Activated naive CD8-positive, alpha-beta T cell treated with anti-CD3 and anti-CD28 coated beads for 36 hours (primary cell): ENCODE results near the gene PAQR8. TPM values are rescaled to one million over a fixed set of nuclear protein-coding genes. Genes with fewer than 3 reads are reported as not detected.

Experiments used
- DNase-seq: peaks from one replicate; pipeline ENCODE4 v3.0.0; 2021
- H3K27ac Mint-ChIP-seq: one replicate; pipeline ENCODE4 v1.8.0; 2022; ENCODE audit warnings: mild to moderate bottlenecking, moderate library complexity, mixed read lengths
- H3K27me3 Mint-ChIP-seq: one replicate; pipeline ENCODE4 v1.8.0; 2022; ENCODE audit warnings: mild to moderate bottlenecking, mixed read lengths
- H3K36me3 Mint-ChIP-seq: one replicate; pipeline ENCODE4 v1.8.0; 2021; ENCODE audit warnings: mild to moderate bottlenecking, mixed read lengths
- H3K4me1 Mint-ChIP-seq: one replicate; pipeline ENCODE4 v1.8.0; 2021; ENCODE audit warnings: mixed read lengths
- H3K4me3 Mint-ChIP-seq: one replicate; pipeline ENCODE4 v1.8.0; 2022; ENCODE audit warnings: mild to moderate bottlenecking, moderate library complexity, mixed read lengths
- H3K9me3 Mint-ChIP-seq: one replicate; pipeline ENCODE4 v1.8.0; 2022; ENCODE audit warnings: mixed read lengths
- total RNA-seq, 2 experiments: library from RNA; stranded (reverse); gene quantifications; one replicate each; pipeline ENCODE4 v1.2.3, GENCODE V29; 2021

PAQR8 gene
- total RNA-seq, 2 experiments from 2014 or later: 11.0 to 11.4 TPM

GRCh38 chr6:52400313-52401041 is 38.5 kb downstream of the PAQR8 start:
- peak overlapping the region; percentile 72 for H3K27ac Mint-ChIP-seq
- no peak overlapping the region for H3K4me3 Mint-ChIP-seq
- H3K27me3 Mint-ChIP-seq: no peaks in the 10 kb centered on the region
- H3K9me3 Mint-ChIP-seq: peaks cover 4% of the 10 kb centered on the region
- H3K36me3 Mint-ChIP-seq: peaks cover 25% of the 10 kb centered on the region
- H3K4me1 Mint-ChIP-seq: peaks cover 55% of the 10 kb centered on the region
- no peak for DNase-seq

GRCh38 chr6:52403086-52403485 is 41.1 kb downstream of the PAQR8 start:
- DNase-seq: no peak
- Mint-ChIP-seq H3K27ac (no peak overlapping the region), H3K9me3 (no peaks in the 10 kb centered on the region), H3K36me3 (peaks cover 16% of the 10 kb centered on the region), H3K4me3 (no peak overlapping the region), H3K27me3 (no peaks in the 10 kb centered on the region), H3K4me1 (peaks cover 32% of the 10 kb centered on the region)

- Mint-ChIP-seq H3K36me3 (peaks cover 16% of the 10 kb centered on the region), H3K4me1 (peaks cover 32% of the 10 kb centered on the region), H3K27me3 (no peaks in the 10 kb centered on the region), H3K4me3 (no peak overlapping the region), H3K9me3 (no peaks in the 10 kb centered on the region), H3K27ac (no peak overlapping the region)
- DNase-seq: no peak
Measured at GRCh38 chr6:52403627-52404026, 41.7 kb downstream of the PAQR8 start.

- peaks cover 16% of the 10 kb centered on the region for H3K36me3 Mint-ChIP-seq
- no peak for DNase-seq
- no peak overlapping the region for H3K27ac Mint-ChIP-seq
- no peaks in the 10 kb centered on the region for H3K9me3 Mint-ChIP-seq
- H3K4me1 Mint-ChIP-seq: peaks cover 29% of the 10 kb centered on the region
- no peaks in the 10 kb centered on the region for H3K27me3 Mint-ChIP-seq
- no peak overlapping the region for H3K4me3 Mint-ChIP-seq
Measured at GRCh38 chr6:52405243-52405642, 43.3 kb downstream of the PAQR8 start.

- Mint-ChIP-seq H3K27me3 (no peaks in the 10 kb centered on the region), H3K4me3 (no peak overlapping the region), H3K27ac (no peak overlapping the region), H3K36me3 (peaks cover 16% of the 10 kb centered on the region), H3K9me3 (no peaks in the 10 kb centered on the region), H3K4me1 (peaks cover 21% of the 10 kb centered on the region)
- no peak for DNase-seq
Measured at GRCh38 chr6:52407467-52407866, 45.5 kb downstream of the PAQR8 start.

- H3K27me3 Mint-ChIP-seq: no peaks in the 10 kb centered on the region
- peak overlapping the region; percentile 51 for H3K27ac Mint-ChIP-seq
- peaks cover 3% of the 10 kb centered on the region for H3K36me3 Mint-ChIP-seq
- no peak overlapping the region for H3K4me3 Mint-ChIP-seq
- no peak for DNase-seq
- no peaks in the 10 kb centered on the region for H3K9me3 Mint-ChIP-seq
- peaks cover 23% of the 10 kb centered on the region for H3K4me1 Mint-ChIP-seq
Measured at GRCh38 chr6:52409499-52409898, 47.5 kb downstream of the PAQR8 start.

- no peak overlapping the region for H3K27ac Mint-ChIP-seq
Measured at GRCh38 chr6:52410979-52411378, 49.0 kb downstream of the PAQR8 start.

GRCh38 chr6:52411911-52412310 is 50.0 kb downstream of the PAQR8 start:
- Mint-ChIP-seq H3K27ac (no peak overlapping the region), H3K27me3 (no peaks in the 10 kb centered on the region), H3K4me1 (peaks cover 45% of the 10 kb centered on the region), H3K36me3 (no peaks in the 10 kb centered on the region), H3K4me3 (no peak overlapping the region), H3K9me3 (no peaks in the 10 kb centered on the region)
- no peak for DNase-seq

More at GRCh38 chr6:52410979-52411378, 49.0 kb downstream of the PAQR8 start:
- H3K4me1 Mint-ChIP-seq: peaks cover 35% of the 10 kb centered on the region
- H3K36me3 Mint-ChIP-seq: no peaks in the 10 kb centered on the region
- H3K27me3 Mint-ChIP-seq: no peaks in the 10 kb centered on the region
- H3K4me3 Mint-ChIP-seq: no peak overlapping the region
- H3K9me3 Mint-ChIP-seq: no peaks in the 10 kb centered on the region
- no peak for DNase-seq

- H3K9me3 Mint-ChIP-seq: no peaks in the 10 kb centered on the region
- H3K27ac Mint-ChIP-seq: peak overlapping the region; percentile 57
- DNase-seq: no peak
- H3K4me3 Mint-ChIP-seq: peak overlapping the region; percentile 42
- no peaks in the 10 kb centered on the region for H3K27me3 Mint-ChIP-seq
- H3K4me1 Mint-ChIP-seq: peaks cover 37% of the 10 kb centered on the region
- no peaks in the 10 kb centered on the region for H3K36me3 Mint-ChIP-seq
Measured at GRCh38 chr6:52415333-52415732, 53.4 kb downstream of the PAQR8 start.

- H3K27ac Mint-ChIP-seq: peak overlapping the region; percentile 3
- peaks cover 37% of the 10 kb centered on the region for H3K4me1 Mint-ChIP-seq
- DNase-seq: no peak
- H3K9me3 Mint-ChIP-seq: no peaks in the 10 kb centered on the region
- no peaks in the 10 kb centered on the region for H3K36me3 Mint-ChIP-seq
- no peaks in the 10 kb centered on the region for H3K27me3 Mint-ChIP-seq
- H3K4me3 Mint-ChIP-seq: no peak overlapping the region
Measured at GRCh38 chr6:52415917-52416628, 54.1 kb downstream of the PAQR8 start.

- DNase-seq: peak; percentile 31
- H3K36me3 Mint-ChIP-seq: no peaks in the 10 kb centered on the region
- no peak overlapping the region for H3K4me3 Mint-ChIP-seq
- no peaks in the 10 kb centered on the region for H3K9me3 Mint-ChIP-seq
- peaks cover 34% of the 10 kb centered on the region for H3K4me1 Mint-ChIP-seq
- H3K27me3 Mint-ChIP-seq: no peaks in the 10 kb centered on the region
- H3K27ac Mint-ChIP-seq: peak overlapping the region; percentile 3
Measured at GRCh38 chr6:52416629-52417151, 54.7 kb downstream of the PAQR8 start.

GRCh38 chr6:52417675-52418111 is 55.7 kb downstream of the PAQR8 start:
- Mint-ChIP-seq H3K27me3 (no peaks in the 10 kb centered on the region), H3K27ac (no peak overlapping the region), H3K4me1 (peaks cover 32% of the 10 kb centered on the region), H3K36me3 (no peaks in the 10 kb centered on the region), H3K4me3 (no peak overlapping the region), H3K9me3 (no peaks in the 10 kb centered on the region)
- DNase-seq: no peak

GRCh38 chr6:52418606-52419005 is 56.7 kb downstream of the PAQR8 start:
- H3K4me3 Mint-ChIP-seq: no peak overlapping the region
- H3K36me3 Mint-ChIP-seq: no peaks in the 10 kb centered on the region
- H3K9me3 Mint-ChIP-seq: no peaks in the 10 kb centered on the region
- no peak overlapping the region for H3K27ac Mint-ChIP-seq
- H3K27me3 Mint-ChIP-seq: no peaks in the 10 kb centered on the region
- DNase-seq: no peak
- peaks cover 32% of the 10 kb centered on the region for H3K4me1 Mint-ChIP-seq

GRCh38 chr6:52419809-52420667 is 58.1 kb downstream of the PAQR8 start, which contains the start of gene EFHC1:
Gene EFHC1 (plus strand): TSS chr6:52420342. CDS start chr6:52420411, 69 bp downstream.
- peak; percentile 98 for DNase-seq
- Mint-ChIP-seq H3K4me1 (peaks cover 27% of the 10 kb centered on the region), H3K9me3 (no peaks in the 10 kb centered on the region), H3K27me3 (no peaks in the 10 kb centered on the region), H3K4me3 (no peak within 1 kb of the TSS), H3K27ac (no peak within 1 kb of the TSS), H3K36me3 (no peaks in the 10 kb centered on the region)
